Endothelial cell of umbilical vein (primary cell): Measurements from ENCODE around the gene JAGN1. TPM values are rescaled to one million over a fixed set of nuclear protein-coding genes. Genes with fewer than 3 reads are reported as not detected.

Source experiments
- BruUV-seq: library from RNA; stranded (reverse); fragments of 400-500 nt; replicated peaks from 2 replicates; lab custom pipeline; 2021; lab: Mats Ljungman, UMichigan
- CTCF ChIA-PET: fragments of 300-600, 350-600 bp; sonication (Branson Sonifier 250); formaldehyde crosslinking; loops from one replicate; lab custom pipeline; 2021; ENCODE audit warnings: antibody characterized with exemption, inconsistent platforms; lab: Charles Lee
- POLR2A ChIA-PET: fragments of 300-600, 350-600 bp; sonication (Branson Sonifier 250); formaldehyde crosslinking; loops from one replicate; lab custom pipeline; 2021; ENCODE audit warnings: antibody characterized with exemption, inconsistent platforms; lab: Charles Lee
- DNase-seq: peaks from one replicate; pipeline ENCODE4 v3.0.0-alpha.2; 2011; ENCODE audit warnings: low read depth, low spot score
- FAIRE-seq: peaks from 2 replicates; lab custom pipeline; 2011; peaks lifted over from hg19 to GRCh38; lab: Jason Lieb, UNC
- H2AFZ ChIP-seq: 2 replicates; pipeline ENCODE4 v1.6.0; 2012; ENCODE audit warnings: low read depth, low read length, control low read depth, inconsistent platforms
- H3K27ac ChIP-seq: 2 replicates; pipeline ENCODE4 v1.5.1; 2011; ENCODE audit warnings: low read depth, mild to moderate bottlenecking, control low read depth, low read length, moderate library complexity; ENCODE audit not compliant: insufficient read depth
- H3K27me3 ChIP-seq, 2 experiments: 2 replicates each; pipeline versions ENCODE4 v1.6.0 to v1.6.1; 2011; ENCODE audit warnings: low read length in 2 of 2, mixed read lengths in 1 of 2; ENCODE audit not compliant: control insufficient read depth in 2 of 2, insufficient read depth in 2 of 2
- H3K36me3 ChIP-seq, 2 experiments: 2 replicates in 1 of 2; 3 replicates in 1 of 2; pipeline ENCODE4 v1.5.1; 2011; ENCODE audit warnings: low read length in 2 of 2, mild to moderate bottlenecking in 1 of 2, moderate library complexity in 1 of 2; ENCODE audit not compliant: control insufficient read depth in 2 of 2, insufficient read depth in 2 of 2; ENCODE audit errors: extremely low read depth in 1 of 2
- H3K4me1 ChIP-seq: 3 replicates; pipeline ENCODE4 v1.5.1; 2011; ENCODE audit warnings: mild to moderate bottlenecking, low read length; ENCODE audit not compliant: control insufficient read depth, insufficient read depth; ENCODE audit errors: extremely low read depth
- H3K4me2 ChIP-seq: 2 replicates; pipeline ENCODE4 v1.6.1; 2011; ENCODE audit warnings: low read length, control low read depth, mixed read lengths; ENCODE audit not compliant: insufficient read depth
- H3K4me3 ChIP-seq, 3 experiments: fragments of 200-600 bp in 1 of 3; sonication (generic), shearing (Covaris generic) in 1 of 3; replicated peaks in 1 of 3; 2 replicates each; pipeline ENCODE4 v1.5.1; 2011 to 2016; ENCODE audit warnings: control low read depth in 3 of 3, low read length in 3 of 3, mild to moderate bottlenecking in 2 of 3, inconsistent platforms in 1 of 3, low read depth in 1 of 3, moderate library complexity in 1 of 3; ENCODE audit not compliant: insufficient read depth in 1 of 3
- H3K79me2 ChIP-seq: 2 replicates; pipeline ENCODE4 v1.6.0; 2012; ENCODE audit warnings: low read length, inconsistent platforms; ENCODE audit not compliant: control insufficient read depth, insufficient read depth
- H3K9ac ChIP-seq: replicated peaks from 2 replicates; pipeline ENCODE3; 2011; ENCODE audit warnings: low read length, control low read depth; ENCODE audit not compliant: insufficient read depth; ENCODE audit errors: extremely low read depth
- H3K9me1 ChIP-seq: replicated peaks from 3 replicates; pipeline ENCODE4 v1.6.0; 2011; ENCODE audit warnings: mild to moderate bottlenecking, low read length; ENCODE audit not compliant: control insufficient read depth, insufficient read depth; ENCODE audit errors: extremely low read depth
- H3K9me3 ChIP-seq: replicated peaks from 2 replicates; pipeline ENCODE4 v1.5.1; 2012; ENCODE audit warnings: low read length, inconsistent platforms; ENCODE audit not compliant: control insufficient read depth, insufficient read depth
- H4K20me1 ChIP-seq: replicated peaks from 2 replicates; pipeline ENCODE3; 2011; ENCODE audit warnings: mild to moderate bottlenecking, low read length; ENCODE audit not compliant: control insufficient read depth, insufficient read depth; ENCODE audit errors: extremely low read depth
- CTCF ChIP-seq, 2 donors: IDR thresholded peaks; 1 replicate in 1 of 2; 2 replicates in 1 of 2; pipeline ENCODE4 v1.5.1; 2011; ENCODE audit warnings: low read length in 2 of 2, mild to moderate bottlenecking in 2 of 2, moderate library complexity in 2 of 2, control low read depth in 1 of 2, inconsistent platforms in 1 of 2, low read depth in 1 of 2; ENCODE audit not compliant: insufficient read depth in 1 of 2; ENCODE audit errors: extremely low read depth in 1 of 2
- FOS ChIP-seq: IDR thresholded peaks from 2 replicates; pipeline ENCODE4 v1.6.1; 2011; ENCODE audit warnings: mild to moderate bottlenecking, low read length, moderate library complexity, borderline replicate concordance; ENCODE audit not compliant: insufficient read depth
- JUN ChIP-seq: IDR thresholded peaks from 2 replicates; pipeline ENCODE4 v1.6.1; 2011; ENCODE audit warnings: borderline replicate concordance, low read depth; ENCODE audit not compliant: insufficient read length, insufficient read depth
- POLR2AphosphoS5 ChIP-seq: IDR thresholded peaks from 2 replicates; pipeline ENCODE4 v1.6.1; 2012; ENCODE audit warnings: low read depth, mild to moderate bottlenecking, control low read depth, low read length, moderate library complexity; ENCODE audit not compliant: insufficient read depth
- dilution Hi-C: fragments of 300-500 bp; cut with MboI; formaldehyde crosslinking; loops from one replicate; pipeline ENCODE4 v1.15.0; 2019; ENCODE audit warnings: low sequenced_read_pairs; ENCODE audit not compliant: extremely low pct_ligation_motif_present
- intact Hi-C: fragments of 100-400 bp; cut with micrococcal nuclease; formaldehyde crosslinking; loops from one replicate; pipeline ENCODE4 v1.10.0; 2022
- polyA plus RNA-seq, 4 experiments: library from polyadenylated mRNA; depleted of rRNA in 3 of 4; stranded (reverse) in 3 of 4; unstranded in 1 of 4; fragments of >200 nt; gene quantifications; 2 replicates each; pipeline versions ENCODE4 v1.2.1 to v1.2.3, GENCODE V29; 2011 to 2012; ENCODE audit warnings: missing spikeins in 1 of 4
- total RNA-seq: library from RNA; stranded (reverse); gene quantifications from 2 replicates; pipeline ENCODE4 v1.2.3, GENCODE V29; 2021

Gene JAGN1
- total and polyA plus RNA-seq, 2 donors (not counting 3 experiments of a cell fraction or from before 2014, with no cell fraction given): 29.6 to 46.5 TPM

- peak overlapping the region; percentile 64 for H3K4me2 ChIP-seq
- H2AFZ ChIP-seq: peak overlapping the region; percentile 95
- H3K4me1 ChIP-seq: peaks cover 16% of the 10 kb centered on the region
- H3K9me3 ChIP-seq: no peaks in the 10 kb centered on the region
- no peak for TF ChIP-seq JUN
- TF ChIP-seq CTCF (IDR thresholded peaks at IDR 0.05; ENCODE audit: extremely low read depth in 1 of 2, insufficient read depth in 1 of 2, low read depth in 1 of 2, low read length in 2 of 2): peak; percentile 75 to 91
- peak; percentile 42 for TF ChIP-seq POLR2AphosphoS5
- peak; percentile 26 for TF ChIP-seq FOS
- no TSS peak for BruUV-seq
- peak; percentile 84 for DNase-seq
- no peaks in the 10 kb centered on the region for H3K27me3 ChIP-seq
- H3K9me1 ChIP-seq: no peaks in the 10 kb centered on the region
- H3K9ac ChIP-seq: peak overlapping the region; percentile 91
- H3K27ac ChIP-seq: peak overlapping the region; percentile 85
- H3K36me3 ChIP-seq: peaks cover 2 to 10% of the 10 kb centered on the region in 2 experiments
- no peak for FAIRE-seq
- H3K4me3 ChIP-seq: peak overlapping the region; percentile 19 to 76 (median 55)
- dilution Hi-C loops: no loop called here
- POLR2A ChIA-PET: interaction anchor here (1.0 to 1.9 kb wide), 5 partner anchors 14 to 140 kb away, joined by 3 to 14 read pairs (median 3); partner anchors contain the start of genes ARPC4 and JAGN1
- no peaks in the 10 kb centered on the region for H4K20me1 ChIP-seq
- CTCF ChIA-PET: interaction anchor here (0.6 to 4.0 kb wide), 41 partner anchors 9 to 806 kb away, joined by 3 to 105 read pairs (median 4); partner anchors contain the start of genes ARPC4, FANCD2, IL17RC and IL17RE
- H3K79me2 ChIP-seq: no peaks in the 10 kb centered on the region
- intact Hi-C loops: loop anchor here (1.0 to 10.0 kb wide), 11 partner anchors 13 to 802 kb away; partner anchors contain the start of genes FANCD2, IL17RC, JAGN1 and RPUSD3
These were observed 42.6 kb downstream of the JAGN1 start for GRCh38 chr3:9932843-9933560.
